Heart right ventricle (tissue), 16 donors: Measurements from ENCODE around the gene TUBB2A. TPM values are rescaled to one million over a fixed set of nuclear protein-coding genes. Genes with fewer than 3 reads are reported as not detected.

Experiments
- ATAC-seq, 8 donors: fragments of 200-7000 bp; cut with Tn5 transposase; one replicate each; pipeline ENCODE4 v1.9.1; 2020; ENCODE audit warnings: mild to moderate bottlenecking in 8 of 8, moderate library complexity in 8 of 8, moderate number of reproducible peaks in 1 of 8
- DNase-seq, 2 donors: peaks; one replicate each; pipeline ENCODE4 v3.0.0-alpha.2; 2020
- H3K27ac ChIP-seq, 10 donors: fragments of 200-600 bp; sonication (generic) in 2 of 10; one replicate each; pipeline versions ENCODE4 v1.5.0 to v1.8.0; 2020 to 2022; ENCODE audit warnings: mild to moderate bottlenecking in 3 of 10
- H3K27me3 ChIP-seq, 7 donors: fragments of 200-600 bp; one replicate each; pipeline ENCODE4 v1.8.0; 2021 to 2022; ENCODE audit warnings: mild to moderate bottlenecking in 2 of 7
- H3K36me3 ChIP-seq, 9 donors: fragments of 200-600 bp; sonication (generic) in 1 of 9; one replicate each; pipeline versions ENCODE4 v1.5.0 to v1.8.0; 2020 to 2022; ENCODE audit warnings: mild to moderate bottlenecking in 2 of 9
- H3K4me1 ChIP-seq, 9 donors: fragments of 200-600 bp; sonication (generic) in 1 of 9; one replicate each; pipeline versions ENCODE4 v1.5.0 to v1.8.0; 2020 to 2022; ENCODE audit warnings: mild to moderate bottlenecking in 4 of 9
- H3K4me3 ChIP-seq, 10 donors: fragments of 200-600 bp; sonication (generic) in 2 of 10; one replicate each; pipeline versions ENCODE4 v1.5.0 to v1.8.0; 2020 to 2022; ENCODE audit warnings: mild to moderate bottlenecking in 7 of 10, moderate library complexity in 2 of 10
- H3K9me3 ChIP-seq, 11 donors: fragments of 200-600 bp in 10 of 11; sonication (generic) in 2 of 11; one replicate each; pipeline versions ENCODE4 v1.5.0 to v1.8.0; 2013 to 2022; ENCODE audit warnings: mild to moderate bottlenecking in 2 of 11, control low read depth in 1 of 11, moderate library complexity in 1 of 11
- WGBS, 2 donors: extraction: QIAGEN DNeasy Blood & Tissue Kit; methylation state at CpG; one replicate each; pipeline ENCODE4 v1.1.7; 2013; ENCODE audit warnings: inconsistent platforms in 1 of 2; 5-methylcytosine and 5-hydroxymethylcytosine counted together
- intact Hi-C, 10 donors: fragments of 100-400 bp; cut with DNase I; formaldehyde crosslinking; loops; one replicate each; pipeline versions ENCODE4 v1.11.1 to v1.14.2; 2022
- long read RNA-seq, 3 donors: library from polyadenylated mRNA; unstranded; transcript quantifications; one replicate each; pipeline ENCODE4 v2.0.0, GENCODE V29; 2020 to 2021
- polyA plus RNA-seq, 2 donors: library from polyadenylated mRNA; stranded (reverse); fragments of 200-250 nt; gene quantifications; one replicate each; pipeline ENCODE4 v1.2.3, GENCODE V29; 2013
- total RNA-seq, 10 donors: library from RNA; stranded (reverse); fragmentation: NEBNext Ultra II Directional in 3 of 10; extraction: Animal tissue kit (Norgen Biotek cat#: 25700) in 3 of 10; gene quantifications; one replicate each; pipeline versions ENCODE4 v1.2.1 to v1.2.4, GENCODE V29; 2021 to 2023
- TF ChIP-seq, protein P1 (sequence below), 9 donors: fragments of 200-600 bp; sonication (generic) in 2 of 9; IDR thresholded peaks; one replicate each; pipeline versions ENCODE4 v1.5.0 to v1.8.0; 2021 to 2022; ENCODE audit warnings: antibody characterized with exemption in 9 of 9, mild to moderate bottlenecking in 5 of 9, moderate library complexity in 1 of 9
- donor health status: Arrhythmogenic right ventricular cardiomyopathy.
- donor health status: ischemic (EF 13 %, LVEDD 7.1; RV severe dilation, severe dysfunction).
- donor health status: healthy with polysubstance abuse.
- donor health status: DM: no; HTN: yes; CAD: no.
- donor health status: DM: no; HTN: no; CAD: no.
- donor health status: ischemic (EF 25% LVEDD 6.9; RV normal size, moderate dysfunction).
- donor health status: ischemic (EF 25% LVEDD 5.7; RV mildly dilated, moderate dysfunction).
- donor health status: healthy.
- donor health status: DM: yes; HTN: yes; CAD: no.
- donor health status: Ischemic cardiomyopathy.
- donor health status: ischemic (EF 35%, LVEDD 5.7; RV mildly dilated, moderate dysfunction).
- donor health status: nonischemic (EF 11% LVEDD 7.7; RV severe dilation, severe dysfunction).
- donor health status: DM: yes; HTN: yes; CAD: no.
- donor health status: PGD.
- donor health status: ischemic (EF 29% LVEDD 5.4; RV normal size, mild dysfunction).
- donor health status: nonischemic (EF 23%, LVEDD 6.1; RV moderate dilation, normal function).

Gene TUBB2A
- total RNA-seq (10 to 100 TPM in 9 of 10 donors, 1 to 10 TPM in 1; 7.0 to 49.6 (median 17.5) TPM), polyA plus RNA-seq (10 to 100 TPM; 10.2 to 59.3 TPM)
- long read RNA-seq, donor 1, transcript TUBB2A-201 (4 exons, 1,595 nt): major isoform, 13 of 25 reads
- long read RNA-seq, donor 1, partial matches to known transcripts: 1 of 25 reads
- long read RNA-seq, donor 1, other reads (novel, unspliced or antisense): 11 of 25 reads
- long read RNA-seq, donor 2, transcript TUBB2A-201 (4 exons, 1,595 nt): major isoform, 7 of 26 reads
- long read RNA-seq, donor 2, partial matches to known transcripts: 2 of 26 reads
- long read RNA-seq, donor 2, other reads (novel, unspliced or antisense): 17 of 26 reads
- long read RNA-seq, donor 3, transcript TUBB2A-201 (4 exons, 1,595 nt): major isoform, 57 of 68 reads
- long read RNA-seq, donor 3, partial matches to known transcripts: 11 of 68 reads
- long read RNA-seq, donor 3, other reads (novel, unspliced or antisense): 0 of 68 reads

DNA sequence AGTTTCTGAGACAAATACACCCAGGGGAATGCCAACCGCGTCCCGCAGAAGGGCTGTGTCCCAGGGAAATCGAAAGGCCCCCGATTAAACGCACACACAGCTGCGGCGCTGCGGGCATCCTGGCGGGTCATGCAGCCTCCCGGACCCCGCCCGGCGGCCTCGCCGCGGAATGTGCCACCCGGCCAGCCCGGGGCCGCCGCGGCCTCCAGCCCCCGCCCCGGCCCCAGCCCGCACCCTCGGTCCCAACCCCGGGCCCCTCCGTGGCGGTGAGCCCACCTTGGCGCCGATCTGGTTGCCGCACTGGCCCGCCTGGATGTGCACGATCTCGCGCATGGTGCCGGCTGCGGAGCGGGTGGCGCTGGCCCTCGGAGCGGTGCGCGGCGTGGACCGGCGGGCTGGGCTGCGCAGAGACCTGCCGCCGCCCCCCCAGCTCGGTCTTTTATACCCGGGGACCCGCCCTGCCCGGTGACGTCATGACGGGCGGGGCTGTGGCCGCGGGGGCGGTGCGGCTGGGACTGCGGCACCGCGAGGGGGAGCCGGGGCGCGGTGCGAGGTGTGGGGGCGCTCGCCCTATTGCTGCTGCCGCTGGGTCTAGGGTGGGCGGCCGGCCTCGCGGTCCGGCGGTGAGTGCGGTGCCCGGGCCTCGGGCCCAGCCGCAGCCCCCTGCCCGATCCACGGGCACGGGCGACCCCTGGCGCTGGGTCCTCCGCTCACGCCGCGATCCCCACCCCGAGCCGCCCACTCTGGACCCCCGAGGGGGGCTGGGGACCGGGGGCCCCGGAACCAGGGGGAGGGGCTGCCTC, at the start of gene TUBB2A:
TUBB2A (minus strand) TSS at position 414 of the 803 bp plus-strand sequence; CDS start at position 333, 81 bp downstream.
- H3K27me3 ChIP-seq: no peaks in the 10 kb centered on the region
- peaks cover 0 to 25% (median 6%) of the 10 kb centered on the region in 9 donors for H3K36me3 ChIP-seq
- WGBS, 2 donors: 0 to 1% methylated on average over 63 to 94 of the region's 95 CpGs

DNA sequence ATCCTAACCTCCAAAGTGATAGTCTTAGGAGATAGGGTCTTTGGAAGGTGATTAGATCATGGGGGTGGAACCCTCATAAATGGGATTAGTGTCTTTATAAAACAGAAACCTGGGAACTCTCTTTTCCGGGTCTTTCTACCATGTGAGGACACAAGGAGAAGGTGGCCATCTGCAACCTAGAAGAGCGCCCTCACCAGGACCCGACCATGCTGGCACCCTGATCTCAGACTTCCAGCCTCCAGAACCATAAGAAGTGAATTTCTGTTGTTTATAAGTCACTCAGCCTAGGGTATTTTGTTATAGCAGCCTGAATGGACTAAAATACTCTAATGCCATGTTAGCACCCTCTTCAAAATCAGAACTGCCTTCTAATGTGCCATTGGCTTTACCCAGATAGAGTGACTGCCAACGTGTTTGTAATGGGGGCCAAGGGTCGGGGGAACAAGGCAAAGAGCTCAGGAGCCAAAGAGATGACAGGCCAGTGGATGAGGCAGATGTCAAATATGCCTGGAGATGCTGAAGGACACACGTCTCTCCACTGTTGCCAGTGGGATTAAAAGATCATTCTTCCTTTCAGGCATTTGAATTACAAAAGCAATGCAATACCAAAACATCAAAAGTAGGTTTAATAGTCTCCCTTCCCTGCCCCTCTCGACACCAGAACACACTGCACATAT, 49.1 kb upstream of the TUBB2A start:
- TF ChIP-seq, protein P1, sequence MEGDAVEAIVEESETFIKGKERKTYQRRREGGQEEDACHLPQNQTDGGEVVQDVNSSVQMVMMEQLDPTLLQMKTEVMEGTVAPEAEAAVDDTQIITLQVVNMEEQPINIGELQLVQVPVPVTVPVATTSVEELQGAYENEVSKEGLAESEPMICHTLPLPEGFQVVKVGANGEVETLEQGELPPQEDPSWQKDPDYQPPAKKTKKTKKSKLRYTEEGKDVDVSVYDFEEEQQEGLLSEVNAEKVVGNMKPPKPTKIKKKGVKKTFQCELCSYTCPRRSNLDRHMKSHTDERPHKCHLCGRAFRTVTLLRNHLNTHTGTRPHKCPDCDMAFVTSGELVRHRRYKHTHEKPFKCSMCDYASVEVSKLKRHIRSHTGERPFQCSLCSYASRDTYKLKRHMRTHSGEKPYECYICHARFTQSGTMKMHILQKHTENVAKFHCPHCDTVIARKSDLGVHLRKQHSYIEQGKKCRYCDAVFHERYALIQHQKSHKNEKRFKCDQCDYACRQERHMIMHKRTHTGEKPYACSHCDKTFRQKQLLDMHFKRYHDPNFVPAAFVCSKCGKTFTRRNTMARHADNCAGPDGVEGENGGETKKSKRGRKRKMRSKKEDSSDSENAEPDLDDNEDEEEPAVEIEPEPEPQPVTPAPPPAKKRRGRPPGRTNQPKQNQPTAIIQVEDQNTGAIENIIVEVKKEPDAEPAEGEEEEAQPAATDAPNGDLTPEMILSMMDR (IDR thresholded peaks at IDR 0.05): no peak
- Histone ChIP-seq H3K4me1 (peaks cover 0 to 16% (median 0%) of the 10 kb centered on the region in 9 donors), H3K27me3 (peaks cover 0 to 16% (median 6%) of the 10 kb centered on the region in 7 donors), H3K4me3 (no peak overlapping the region), H3K9me3 (peaks cover 0 to 14% (median 0%) of the 10 kb centered on the region in 11 donors), H3K27ac (no peak overlapping the region), H3K36me3 (no peaks in the 10 kb centered on the region)
- intact Hi-C loops: no loop called here
- no peak for ATAC-seq
- 85 to 86% methylated on average over 7 of the region's 7 CpGs for WGBS, 2 donors
- DNase-seq: no peak

More for the DNA sequence above, at the start of gene TUBB2A:
- intact Hi-C loops: loop anchor here in 2 of 10 donors (2.0 to 5.0 kb wide), 2 partner anchors 31 to 95 kb away; no protein-coding TSS in a partner anchor
- H3K27ac ChIP-seq: peak within 1 kb of the TSS; percentile 93 to 100 (median 99)
- H3K4me3 ChIP-seq: peak within 1 kb of the TSS; percentile 81 to 98 (median 88)
- peaks cover 0 to 35% (median 0%) of the 10 kb centered on the region in 9 donors for H3K4me1 ChIP-seq
- peak; percentile 87 to 95 (median 92) for ATAC-seq
- TF ChIP-seq, protein P1 (IDR thresholded peaks at IDR 0.05): peak in 8 of 9 donors; percentile 34 to 83 (median 67)
- no peaks in the 10 kb centered on the region for H3K9me3 ChIP-seq
- peak; percentile 84 to 90 for DNase-seq

DNA sequence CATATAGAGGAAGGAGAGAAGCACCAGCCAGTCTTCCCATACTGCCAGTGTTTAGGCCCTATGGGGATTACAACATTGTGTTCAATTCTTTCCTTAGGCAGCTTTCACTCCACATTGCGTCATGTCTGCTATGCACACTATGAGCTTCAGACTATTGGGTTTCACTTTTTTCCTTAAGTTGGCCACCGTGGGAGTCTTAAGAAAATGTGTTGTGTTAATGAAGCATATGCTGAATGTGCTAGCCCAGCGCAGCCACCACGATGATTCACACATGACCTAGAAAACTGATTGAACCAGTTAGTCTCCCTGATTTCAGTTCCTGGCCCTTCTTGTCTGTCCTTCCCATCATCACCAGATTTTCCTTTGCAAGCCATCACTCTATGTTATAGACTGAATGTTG, 48.6 kb upstream of the TUBB2A start:
- H3K9me3 ChIP-seq: peaks cover 0 to 14% (median 0%) of the 10 kb centered on the region in 11 donors
- TF ChIP-seq, protein P1 (IDR thresholded peaks at IDR 0.05): no peak
- 89 to 93% methylated on average over 4 of the region's 4 CpGs for WGBS, 2 donors
- no peak overlapping the region for H3K27ac ChIP-seq
- DNase-seq: no peak
- H3K4me3 ChIP-seq: no peak overlapping the region
- peaks cover 0 to 16% (median 6%) of the 10 kb centered on the region in 7 donors for H3K27me3 ChIP-seq
- intact Hi-C loops: no loop called here
- ATAC-seq: no peak
- H3K36me3 ChIP-seq: no peaks in the 10 kb centered on the region
- H3K4me1 ChIP-seq: peaks cover 0 to 16% (median 0%) of the 10 kb centered on the region in 9 donors
